ENCODE data around the gene GALNT16. TPM values are rescaled to one million over a fixed set of nuclear protein-coding genes. Genes with fewer than 3 reads are reported as not detected.

The GALNT16 gene
- total and polyA plus RNA-seq, 2 experiments from 2014 or later = 1.7 to 2.6 TPM

DNA sequence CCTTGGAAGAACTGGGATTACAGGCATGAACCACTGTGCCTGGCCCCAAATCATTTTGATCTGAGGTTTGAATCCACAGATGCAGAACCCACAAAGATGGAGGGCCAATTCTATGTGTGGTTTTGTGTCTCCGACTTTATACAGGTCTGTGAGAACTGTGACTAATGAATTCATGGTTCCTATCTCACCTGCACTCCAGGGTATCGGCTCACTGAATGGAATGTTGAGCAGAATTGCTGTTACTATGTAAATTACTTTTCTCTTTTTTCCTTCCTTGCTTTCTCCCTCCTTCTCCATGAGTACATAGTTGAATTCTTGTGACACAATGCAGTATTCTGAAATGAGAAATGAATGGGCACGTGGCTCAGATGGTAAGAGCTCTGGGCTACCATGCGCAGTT, 21.1 kb upstream of the GALNT16 start:
- WGBS (ENCODE audit: low lambda C conversion rate, missing lambda C conversion rate) = 94% methylated on average over 4 of the region's 4 CpGs
- Histone ChIP-seq H3K9me2 (replicated peaks; ENCODE audit: insufficient read depth) (no peaks in the 10 kb centered on the region), H3K79me2 (no peaks in the 10 kb centered on the region), H3K36me3 (replicated peaks; ENCODE audit: insufficient read depth, low read depth) (no peaks in the 10 kb centered on the region), H3K27me3 (no peaks in the 10 kb centered on the region), H3K4me3 (no peak overlapping the region), H3K4me1 (ENCODE audit: insufficient read depth) (no peaks in the 10 kb centered on the region), H3K27ac (no peak overlapping the region), H2AFZ (no peak overlapping the region), H3K9me3 (ENCODE audit: low read depth) (no peaks in the 10 kb centered on the region), H4K20me1 (ENCODE audit: insufficient read depth, poor library complexity, severe bottlenecking) (no peaks in the 10 kb centered on the region), H3K4me2 (no peak overlapping the region)
- TF ChIP-seq EZH2 (IDR thresholded peaks at IDR 0.05; ENCODE audit: borderline replicate concordance) (no peak), EZH2phosphoT487 (IDR thresholded peaks at IDR 0.05; ENCODE audit: low read depth, severe bottlenecking, unreplicated experiment) (no peak), CTCF (IDR thresholded peaks at IDR 0.05; ENCODE audit: poor library complexity) (no peak)
- DNase-seq (ENCODE audit: low spot score) = no peak

DNA sequence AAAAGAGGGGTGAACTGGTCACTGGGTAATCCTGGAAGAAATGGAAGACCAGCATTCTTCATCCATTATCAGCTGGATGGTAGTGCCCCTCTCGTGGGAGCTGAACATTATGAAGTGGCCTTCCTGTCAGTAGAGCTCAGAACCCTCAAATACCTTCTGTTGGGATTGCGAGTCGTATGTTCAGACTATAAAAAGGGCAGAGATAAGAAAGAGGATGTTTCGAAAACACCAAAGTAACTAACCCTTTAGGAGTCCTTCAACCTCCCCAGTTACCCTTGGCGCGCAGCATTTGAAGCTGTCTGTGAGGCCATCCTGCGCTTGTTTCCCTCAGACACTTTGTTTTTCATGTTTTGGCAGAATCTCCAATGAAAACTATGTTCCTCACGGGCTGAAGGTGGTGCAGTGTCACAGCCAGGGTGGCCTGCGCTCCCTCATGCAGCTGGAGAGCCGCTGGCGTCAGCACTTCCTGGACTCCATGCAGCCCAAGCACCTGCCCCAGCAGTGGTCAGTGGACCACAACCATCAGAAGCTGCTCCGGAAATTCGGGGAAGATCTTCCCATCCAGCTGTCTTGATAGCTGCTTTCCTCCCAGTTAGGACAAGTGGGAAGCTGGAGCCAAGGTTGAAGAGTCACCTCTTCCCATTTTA, 19.3 kb upstream of the GALNT16 start:
- H3K36me3 ChIP-seq (replicated peaks; ENCODE audit: insufficient read depth, low read depth) = no peaks in the 10 kb centered on the region
- DNase-seq (ENCODE audit: low spot score) = no peak
- H4K20me1 ChIP-seq (ENCODE audit: insufficient read depth, poor library complexity, severe bottlenecking) = no peaks in the 10 kb centered on the region
- H3K27me3 ChIP-seq = no peaks in the 10 kb centered on the region
- no peaks in the 10 kb centered on the region for H3K4me1 ChIP-seq (ENCODE audit: insufficient read depth)
- no peak overlapping the region for H2AFZ ChIP-seq
- H3K4me2 ChIP-seq = no peak overlapping the region
- no peak for TF ChIP-seq EZH2 (IDR thresholded peaks at IDR 0.05; ENCODE audit: borderline replicate concordance)
- no peak for TF ChIP-seq CTCF (IDR thresholded peaks at IDR 0.05; ENCODE audit: poor library complexity)
- no peak for TF ChIP-seq EZH2phosphoT487 (IDR thresholded peaks at IDR 0.05; ENCODE audit: low read depth, severe bottlenecking, unreplicated experiment)
- H3K9me2 ChIP-seq (replicated peaks; ENCODE audit: insufficient read depth) = no peaks in the 10 kb centered on the region
- no peaks in the 10 kb centered on the region for H3K79me2 ChIP-seq
- WGBS (ENCODE audit: low lambda C conversion rate, missing lambda C conversion rate) = 82% methylated on average over 13 of the region's 13 CpGs
- H3K9me3 ChIP-seq (ENCODE audit: low read depth) = no peaks in the 10 kb centered on the region
- H3K27ac ChIP-seq = no peak overlapping the region
- no peak overlapping the region for H3K4me3 ChIP-seq

DNA sequence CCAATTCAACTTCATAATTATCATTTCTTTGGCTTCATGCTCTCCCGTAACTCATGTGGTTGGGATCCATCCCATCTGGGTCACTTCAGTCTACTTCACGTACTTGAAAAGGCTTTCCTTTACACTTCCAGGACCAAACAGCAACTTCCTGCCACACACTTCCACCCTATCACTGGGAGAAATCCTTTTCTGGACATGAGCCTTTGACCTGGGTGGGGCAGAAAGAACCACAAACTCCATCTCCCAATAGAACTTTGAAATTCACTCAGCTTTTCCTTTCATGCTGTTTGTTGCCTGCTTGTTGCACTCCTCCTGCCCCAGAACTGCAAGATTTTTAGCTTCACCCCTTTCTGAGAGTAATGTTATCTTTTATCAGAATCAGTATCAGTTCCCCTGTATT, 18.4 kb upstream of the GALNT16 start:
- Histone ChIP-seq H3K27me3 (no peaks in the 10 kb centered on the region), H3K79me2 (no peaks in the 10 kb centered on the region), H3K4me2 (no peak overlapping the region), H3K4me1 (ENCODE audit: insufficient read depth) (no peaks in the 10 kb centered on the region), H2AFZ (no peak overlapping the region), H3K27ac (no peak overlapping the region), H3K4me3 (no peak overlapping the region), H3K36me3 (replicated peaks; ENCODE audit: insufficient read depth, low read depth) (no peaks in the 10 kb centered on the region), H3K9me2 (replicated peaks; ENCODE audit: insufficient read depth) (no peaks in the 10 kb centered on the region), H4K20me1 (ENCODE audit: insufficient read depth, poor library complexity, severe bottlenecking) (no peaks in the 10 kb centered on the region), H3K9me3 (ENCODE audit: low read depth) (no peaks in the 10 kb centered on the region)
- no peak for TF ChIP-seq EZH2 (IDR thresholded peaks at IDR 0.05; ENCODE audit: borderline replicate concordance)
- no peak for TF ChIP-seq EZH2phosphoT487 (IDR thresholded peaks at IDR 0.05; ENCODE audit: low read depth, severe bottlenecking, unreplicated experiment)
- no peak for TF ChIP-seq CTCF (IDR thresholded peaks at IDR 0.05; ENCODE audit: poor library complexity)
- DNase-seq (ENCODE audit: low spot score) = no peak
- 81% methylated on average over 2 of the region's 2 CpGs for WGBS (ENCODE audit: low lambda C conversion rate, missing lambda C conversion rate)
